Activated naive CD4-positive, alpha-beta T cell treated with anti-CD3 and anti-CD28 coated beads, Interleukin-2, amount 50 U/mL, for 24 hours (primary cell): Measurements from ENCODE around the gene SPPL2A.

ENCODE experiments used
- H3K27ac Mint-ChIP-seq: one replicate; pipeline ENCODE4 v1.8.0; 2021; ENCODE audit warnings: mild to moderate bottlenecking, mixed read lengths
- H3K27me3 Mint-ChIP-seq: one replicate; pipeline ENCODE4 v1.8.0; 2021; ENCODE audit warnings: mixed read lengths
- H3K36me3 Mint-ChIP-seq: one replicate; pipeline ENCODE4 v1.8.0; 2021; ENCODE audit warnings: mixed read lengths
- H3K4me1 Mint-ChIP-seq: one replicate; pipeline ENCODE4 v1.8.0; 2021; ENCODE audit warnings: mixed read lengths
- H3K4me3 Mint-ChIP-seq: one replicate; pipeline ENCODE4 v1.8.0; 2021; ENCODE audit warnings: mild to moderate bottlenecking, mixed read lengths
- H3K9me3 Mint-ChIP-seq: one replicate; pipeline ENCODE4 v1.8.0; 2021; ENCODE audit warnings: mixed read lengths

SPPL2A gene

DNA sequence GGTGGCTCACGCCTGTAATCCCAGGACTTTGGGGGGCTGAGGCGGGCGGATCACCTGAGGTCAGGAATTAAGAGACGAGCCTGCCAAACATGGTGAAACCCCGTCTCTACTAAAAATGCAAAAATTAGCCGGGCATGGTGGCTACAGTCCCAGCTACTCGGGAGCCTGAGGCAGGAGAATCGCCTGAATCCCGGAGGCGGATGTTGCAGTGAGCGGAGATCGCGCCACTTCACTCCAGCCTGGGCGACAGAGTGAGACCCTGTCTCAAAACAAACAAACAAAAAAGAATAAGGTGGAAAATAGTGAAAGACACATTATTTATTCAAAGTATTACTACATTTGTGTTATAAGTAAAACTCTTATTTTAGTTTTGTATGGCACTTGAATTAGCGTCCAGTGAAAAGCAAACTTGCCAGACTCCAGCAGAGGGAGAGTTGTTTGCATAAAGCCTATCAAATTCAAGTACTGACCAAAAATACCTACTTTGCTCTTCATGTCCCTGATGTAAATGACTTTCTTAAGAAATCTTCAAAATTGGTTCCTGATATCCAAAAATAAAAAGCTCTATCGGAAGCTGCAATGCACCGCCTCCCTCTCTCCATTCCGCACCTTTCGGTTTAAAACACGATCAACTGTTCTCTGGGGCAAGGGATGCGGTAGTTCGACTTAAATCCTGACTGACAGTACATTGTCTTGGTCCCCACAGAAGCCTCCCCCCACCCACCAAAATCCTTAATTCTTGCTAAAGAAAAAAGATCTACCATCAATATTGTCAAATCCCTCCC is 80.1 kb downstream of the SPPL2A start:
- Mint-ChIP-seq H3K36me3 (peaks cover 9% of the 10 kb centered on the region), H3K4me1 (peaks cover 61% of the 10 kb centered on the region), H3K27me3 (no peaks in the 10 kb centered on the region), H3K9me3 (no peaks in the 10 kb centered on the region), H3K4me3 (peak overlapping the region; percentile 99), H3K27ac (peak overlapping the region; percentile 97)

DNA sequence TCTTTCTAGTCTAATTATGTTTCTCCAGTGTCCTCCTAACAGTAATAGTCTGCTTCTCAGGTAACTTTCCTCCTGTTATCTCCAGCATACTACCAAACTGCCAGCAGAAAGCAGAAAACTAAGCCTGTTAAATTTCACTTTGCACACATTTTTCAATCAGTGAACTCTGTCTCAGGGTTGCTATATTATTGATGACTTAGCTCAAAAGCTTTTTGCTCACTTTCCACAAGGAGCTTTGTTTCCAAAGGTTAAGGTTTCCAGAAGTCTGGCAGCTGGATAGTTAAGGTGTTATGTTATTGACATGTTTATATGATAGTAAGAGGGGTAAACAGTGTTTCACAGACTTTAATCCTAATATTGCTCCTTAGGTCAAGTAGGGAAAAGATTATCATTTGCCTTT is 84.0 kb downstream of the SPPL2A start:
- Mint-ChIP-seq H3K27ac (peak overlapping the region; percentile 87), H3K27me3 (no peaks in the 10 kb centered on the region), H3K9me3 (no peaks in the 10 kb centered on the region), H3K4me3 (peak overlapping the region; percentile 60), H3K4me1 (peaks cover 51% of the 10 kb centered on the region), H3K36me3 (peaks cover 11% of the 10 kb centered on the region)

GRCh38 chr15:50676799-50677483 is 88.6 kb downstream of the SPPL2A start:
- Mint-ChIP-seq H3K27ac (peak overlapping the region; percentile 77), H3K4me3 (no peak overlapping the region), H3K27me3 (no peaks in the 10 kb centered on the region), H3K36me3 (peaks cover 7% of the 10 kb centered on the region), H3K4me1 (peaks cover 30% of the 10 kb centered on the region), H3K9me3 (no peaks in the 10 kb centered on the region)

- Mint-ChIP-seq H3K4me3 (no peak overlapping the region), H3K27me3 (no peaks in the 10 kb centered on the region), H3K27ac (no peak overlapping the region), H3K9me3 (no peaks in the 10 kb centered on the region), H3K4me1 (peaks cover 28% of the 10 kb centered on the region), H3K36me3 (peaks cover 5% of the 10 kb centered on the region)
Measured at GRCh38 chr15:50675535-50676144, 89.9 kb downstream of the SPPL2A start.

GRCh38 chr15:50670115-50670514 is 95.4 kb downstream of the SPPL2A start:
- no peak overlapping the region for H3K4me3 Mint-ChIP-seq
- peaks cover 2% of the 10 kb centered on the region for H3K36me3 Mint-ChIP-seq
- no peak overlapping the region for H3K27ac Mint-ChIP-seq
- peaks cover 35% of the 10 kb centered on the region for H3K4me1 Mint-ChIP-seq
- no peaks in the 10 kb centered on the region for H3K27me3 Mint-ChIP-seq
- no peaks in the 10 kb centered on the region for H3K9me3 Mint-ChIP-seq

DNA sequence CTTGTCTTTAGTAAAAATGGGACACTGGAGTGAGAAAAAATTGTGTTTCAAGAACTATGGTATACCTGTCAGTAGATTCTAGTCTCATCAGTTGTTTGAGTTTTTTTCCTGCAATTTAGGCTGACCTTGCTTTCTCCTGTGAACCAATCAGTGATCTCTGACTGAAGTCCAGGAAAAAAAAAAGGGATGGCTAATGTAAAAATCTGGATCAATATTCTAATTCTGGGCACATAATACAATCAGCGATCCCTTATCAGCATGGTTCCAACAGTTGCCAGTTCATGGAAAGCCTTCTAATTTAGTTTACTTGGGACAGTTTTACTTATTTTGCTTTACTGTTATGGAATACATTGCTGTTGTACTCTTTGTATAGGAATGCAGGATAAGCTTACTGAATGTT is 95.9 kb downstream of the SPPL2A start:
- no peak overlapping the region for H3K27ac Mint-ChIP-seq

GRCh38 chr15:50665938-50666337 is 99.6 kb downstream of the SPPL2A start:
- no peak overlapping the region for H3K27ac Mint-ChIP-seq
- H3K36me3 Mint-ChIP-seq, result peaks cover 2% of the 10 kb centered on the region
- H3K4me1 Mint-ChIP-seq, result peaks cover 22% of the 10 kb centered on the region
- H3K4me3 Mint-ChIP-seq, result no peak overlapping the region
- H3K9me3 Mint-ChIP-seq, result no peaks in the 10 kb centered on the region
- H3K27me3 Mint-ChIP-seq, result no peaks in the 10 kb centered on the region

More for the DNA sequence above, 95.9 kb downstream of the SPPL2A start:
- Mint-ChIP-seq H3K4me1 (peaks cover 34% of the 10 kb centered on the region), H3K9me3 (no peaks in the 10 kb centered on the region), H3K27me3 (no peaks in the 10 kb centered on the region), H3K4me3 (no peak overlapping the region), H3K36me3 (peaks cover 2% of the 10 kb centered on the region)

DNA sequence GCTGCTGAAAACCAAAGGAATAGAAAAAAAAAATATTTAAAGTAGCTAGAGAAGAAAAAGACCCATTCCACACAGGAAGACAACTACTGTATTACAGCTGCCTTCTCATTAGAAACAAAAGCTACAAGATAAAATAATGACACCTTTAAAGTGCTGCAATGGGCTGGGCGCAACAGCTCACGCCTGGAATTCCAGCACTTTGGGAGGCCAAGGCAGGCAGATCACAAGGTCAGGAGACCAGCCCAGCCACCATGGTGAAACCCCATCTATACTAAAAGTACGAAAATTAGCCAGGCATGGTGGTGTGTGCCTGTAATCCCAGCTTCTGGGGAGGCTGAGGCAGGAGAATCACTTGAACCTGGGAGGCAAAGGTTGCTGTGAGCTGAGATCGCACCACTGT is 110.0 kb downstream of the SPPL2A start:
- H3K4me1 Mint-ChIP-seq, result peaks cover 20% of the 10 kb centered on the region

GRCh38 chr15:50653156-50653743 is 112.3 kb downstream of the SPPL2A start:
- Mint-ChIP-seq H3K9me3 (no peaks in the 10 kb centered on the region), H3K4me3 (no peak overlapping the region), H3K27ac (peak overlapping the region; percentile 59), H3K36me3 (peaks cover 19% of the 10 kb centered on the region), H3K4me1 (peaks cover 20% of the 10 kb centered on the region), H3K27me3 (no peaks in the 10 kb centered on the region)

More for the DNA sequence above, 110.0 kb downstream of the SPPL2A start:
- Mint-ChIP-seq H3K36me3 (peaks cover 15% of the 10 kb centered on the region), H3K9me3 (no peaks in the 10 kb centered on the region), H3K4me3 (no peak overlapping the region), H3K27me3 (no peaks in the 10 kb centered on the region), H3K27ac (no peak overlapping the region)

DNA sequence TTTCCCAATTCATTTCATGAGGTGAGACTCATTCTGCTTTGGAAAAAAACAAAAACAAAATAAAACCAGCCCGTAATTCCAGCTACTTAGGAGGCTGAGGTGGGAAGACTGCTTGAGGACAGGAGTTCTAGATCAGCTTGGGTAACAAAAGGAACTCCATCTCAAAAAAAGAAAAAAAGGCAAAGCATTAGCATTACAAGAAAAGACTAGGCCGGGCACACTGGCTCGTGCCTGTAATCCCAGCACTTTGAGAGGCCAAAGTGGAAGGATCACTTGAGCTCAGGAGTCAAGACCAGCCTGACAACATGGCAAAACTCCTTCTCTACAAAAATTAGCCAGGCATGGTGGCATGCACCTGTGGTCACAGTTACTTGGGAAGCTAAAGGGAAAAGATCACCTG is 112.8 kb downstream of the SPPL2A start:
- H3K27me3 Mint-ChIP-seq, result no peaks in the 10 kb centered on the region
- peaks cover 19% of the 10 kb centered on the region for H3K36me3 Mint-ChIP-seq
- no peak overlapping the region for H3K27ac Mint-ChIP-seq
- no peak overlapping the region for H3K4me3 Mint-ChIP-seq
- peaks cover 20% of the 10 kb centered on the region for H3K4me1 Mint-ChIP-seq
- no peaks in the 10 kb centered on the region for H3K9me3 Mint-ChIP-seq
